Measurements from ENCODE around the gene GASK1A. TPM values are rescaled to one million over a fixed set of nuclear protein-coding genes. Genes with fewer than 3 reads are reported as not detected.

The GASK1A gene
- total RNA-seq, 1 donor from 2014 or later, result not detected

- Mint-ChIP-seq H3K27me3 (ENCODE audit: unreplicated experiment) (peaks cover 5% of the 10 kb centered on the region), H3K4me1 (ENCODE audit: unreplicated experiment) (no peaks in the 10 kb centered on the region), H3K27ac (ENCODE audit: unreplicated experiment) (no peak overlapping the region), H3K36me3 (ENCODE audit: unreplicated experiment) (no peaks in the 10 kb centered on the region), H3K4me3 (ENCODE audit: unreplicated experiment) (no peak overlapping the region), H3K9me3 (ENCODE audit: unreplicated experiment) (peaks cover 9% of the 10 kb centered on the region)
- peak; percentile 62 for DNase-seq (ENCODE audit: extremely low spot score, unreplicated experiment)
- no peak for TF ChIP-seq CTCF (IDR thresholded peaks at IDR 0.05)
These were observed 76.3 kb downstream of the GASK1A start for GRCh38 chr3:43055393-43055792.

GRCh38 chr3:43055806-43056770 lies 77.0 kb downstream of the GASK1A start:
- H3K27ac Mint-ChIP-seq (ENCODE audit: unreplicated experiment), result no peak overlapping the region
- no peak for TF ChIP-seq CTCF (IDR thresholded peaks at IDR 0.05)
- no peak overlapping the region for H3K4me3 Mint-ChIP-seq (ENCODE audit: unreplicated experiment)
- no peaks in the 10 kb centered on the region for H3K36me3 Mint-ChIP-seq (ENCODE audit: unreplicated experiment)
- H3K9me3 Mint-ChIP-seq (ENCODE audit: unreplicated experiment), result peaks cover 2% of the 10 kb centered on the region
- H3K27me3 Mint-ChIP-seq (ENCODE audit: unreplicated experiment), result peaks cover 5% of the 10 kb centered on the region
- no peaks in the 10 kb centered on the region for H3K4me1 Mint-ChIP-seq (ENCODE audit: unreplicated experiment)
- peak; percentile 64 for DNase-seq (ENCODE audit: extremely low spot score, unreplicated experiment)

GRCh38 chr3:43059456-43059855 lies 80.3 kb downstream of the GASK1A start:
- Mint-ChIP-seq H3K27ac (ENCODE audit: unreplicated experiment) (no peak overlapping the region), H3K4me1 (ENCODE audit: unreplicated experiment) (no peaks in the 10 kb centered on the region), H3K4me3 (ENCODE audit: unreplicated experiment) (no peak overlapping the region), H3K9me3 (ENCODE audit: unreplicated experiment) (no peaks in the 10 kb centered on the region), H3K36me3 (ENCODE audit: unreplicated experiment) (no peaks in the 10 kb centered on the region), H3K27me3 (ENCODE audit: unreplicated experiment) (peaks cover 5% of the 10 kb centered on the region)
- peak; percentile 6 for DNase-seq (ENCODE audit: extremely low spot score, unreplicated experiment)
- no peak for TF ChIP-seq CTCF (IDR thresholded peaks at IDR 0.05)

- peaks cover 5% of the 10 kb centered on the region for H3K27me3 Mint-ChIP-seq (ENCODE audit: unreplicated experiment)
- H3K36me3 Mint-ChIP-seq (ENCODE audit: unreplicated experiment), result no peaks in the 10 kb centered on the region
- H3K27ac Mint-ChIP-seq (ENCODE audit: unreplicated experiment), result no peak overlapping the region
- peak; percentile 48 for DNase-seq (ENCODE audit: extremely low spot score, unreplicated experiment)
- H3K9me3 Mint-ChIP-seq (ENCODE audit: unreplicated experiment), result no peaks in the 10 kb centered on the region
- no peak for TF ChIP-seq CTCF (IDR thresholded peaks at IDR 0.05)
- H3K4me3 Mint-ChIP-seq (ENCODE audit: unreplicated experiment), result no peak overlapping the region
- H3K4me1 Mint-ChIP-seq (ENCODE audit: unreplicated experiment), result no peaks in the 10 kb centered on the region
These were observed 82.2 kb downstream of the GASK1A start for GRCh38 chr3:43061101-43061895.
